Naive thymus-derived CD4-positive, alpha-beta T cell (primary cell): ENCODE data around the gene MRPL2. TPM values are rescaled to one million over a fixed set of nuclear protein-coding genes. Genes with fewer than 3 reads are reported as not detected.

ENCODE experiments used
- ATAC-seq: fragments of 150-1000 bp; cut with Tn5 transposase; 2 replicates; pipeline ENCODE4 v1.10.0; 2021; ENCODE audit warnings: mild to moderate bottlenecking, moderate library complexity
- CTCF ChIA-PET: fragments of 350-600 bp; sonication (Branson Sonifier 250); formaldehyde crosslinking; loops from one replicate; lab custom pipeline; 2021; ENCODE audit warnings: antibody characterized with exemption; lab: Charles Lee
- POLR2A ChIA-PET: fragments of 350-600 bp; sonication (Branson Sonifier 250); formaldehyde crosslinking; loops from one replicate; lab custom pipeline; 2021; ENCODE audit warnings: antibody characterized with exemption, inconsistent platforms; lab: Charles Lee
- DNase-seq, 9 donors: peaks; one replicate each; pipeline versions ENCODE4 v3.0.0 to v3.0.0-alpha.2; 2020 to 2022; ENCODE audit warnings: mixed read lengths in 1 of 9
- H3K27ac ChIP-seq: one replicate; pipeline ENCODE4 v1.7.0; 2013; ENCODE audit warnings: mild to moderate bottlenecking, low read depth, low read length, moderate library complexity
- H3K27me3 ChIP-seq, 2 donors: one replicate each; pipeline ENCODE4 v1.7.0; 2013; ENCODE audit warnings: low read length in 2 of 2, mild to moderate bottlenecking in 2 of 2, moderate library complexity in 2 of 2; ENCODE audit not compliant: control insufficient read depth in 2 of 2, insufficient read depth in 2 of 2
- H3K36me3 ChIP-seq, 3 experiments: 1 replicate in 2 of 3; 2 replicates in 1 of 3; pipeline ENCODE4 v1.7.0; 2013; ENCODE audit warnings: low read length in 3 of 3, mild to moderate bottlenecking in 3 of 3, moderate library complexity in 1 of 3; ENCODE audit not compliant: insufficient read depth in 3 of 3, control insufficient read depth in 2 of 3
- H3K4me1 ChIP-seq, 2 donors: one replicate each; pipeline ENCODE4 v1.7.0; 2013; ENCODE audit warnings: low read length in 2 of 2, mild to moderate bottlenecking in 2 of 2, moderate library complexity in 1 of 2; ENCODE audit not compliant: control insufficient read depth in 2 of 2, insufficient read depth in 2 of 2
- H3K4me3 ChIP-seq: 2 replicates; pipeline ENCODE4 v1.7.0; 2013; ENCODE audit warnings: mild to moderate bottlenecking, low read length
- H3K9me3 ChIP-seq, 3 experiments: 1 replicate in 2 of 3; 2 replicates in 1 of 3; pipeline ENCODE4 v1.7.0; 2013; ENCODE audit warnings: low read length in 3 of 3; ENCODE audit not compliant: control insufficient read depth in 2 of 3
- H3K27ac Mint-ChIP-seq, 9 donors: one replicate each; pipeline ENCODE4 v1.8.0; 2020 to 2022; ENCODE audit warnings: mixed read lengths in 9 of 9, mild to moderate bottlenecking in 8 of 9, moderate library complexity in 5 of 9, inconsistent platforms in 2 of 9
- H3K27me3 Mint-ChIP-seq, 5 donors: one replicate each; pipeline ENCODE4 v1.8.0; 2021 to 2022; ENCODE audit warnings: mixed read lengths in 5 of 5, mild to moderate bottlenecking in 1 of 5
- H3K36me3 Mint-ChIP-seq, 5 donors: one replicate each; pipeline ENCODE4 v1.8.0; 2020 to 2022; ENCODE audit warnings: mixed read lengths in 5 of 5, mild to moderate bottlenecking in 3 of 5, inconsistent platforms in 1 of 5
- H3K4me1 Mint-ChIP-seq, 7 donors: one replicate each; pipeline ENCODE4 v1.8.0; 2020 to 2022; ENCODE audit warnings: mixed read lengths in 7 of 7, mild to moderate bottlenecking in 3 of 7, inconsistent platforms in 1 of 7
- H3K4me3 Mint-ChIP-seq, 10 donors: one replicate each; pipeline ENCODE4 v1.8.0; 2020 to 2022; ENCODE audit warnings: mild to moderate bottlenecking in 10 of 10, mixed read lengths in 10 of 10, moderate library complexity in 6 of 10, inconsistent platforms in 2 of 10
- H3K9me3 Mint-ChIP-seq, 11 donors: one replicate each; pipeline ENCODE4 v1.8.0; 2020 to 2022; ENCODE audit warnings: mixed read lengths in 11 of 11, mild to moderate bottlenecking in 4 of 11, inconsistent platforms in 1 of 11, moderate library complexity in 1 of 11
- intact Hi-C, 2 donors: fragments of 100-400 bp; cut with micrococcal nuclease; formaldehyde crosslinking; loops; one replicate each; pipeline ENCODE4 v1.15.1; 2023
- polyA plus RNA-seq, 2 donors: library from polyadenylated mRNA; unstranded; fragments of 300-500 nt; fragmentation: Illumina TruSeq; gene quantifications; one replicate each; pipeline ENCODE4 v1.2.3, GENCODE V29; 2021
- total RNA-seq, 6 experiments: library from RNA in 5 of 6; stranded (reverse) in 5 of 6; gene quantifications; 1 replicate in 5 of 6; 2 replicates in 1 of 6; pipeline ENCODE4 v1.2.3 and lab custom pipeline; 2021 to 2026

Gene MRPL2
- total and polyA plus RNA-seq, 7 experiments from 2014 or later = 32.0 to 58.6 (median 48.4) TPM

DNA sequence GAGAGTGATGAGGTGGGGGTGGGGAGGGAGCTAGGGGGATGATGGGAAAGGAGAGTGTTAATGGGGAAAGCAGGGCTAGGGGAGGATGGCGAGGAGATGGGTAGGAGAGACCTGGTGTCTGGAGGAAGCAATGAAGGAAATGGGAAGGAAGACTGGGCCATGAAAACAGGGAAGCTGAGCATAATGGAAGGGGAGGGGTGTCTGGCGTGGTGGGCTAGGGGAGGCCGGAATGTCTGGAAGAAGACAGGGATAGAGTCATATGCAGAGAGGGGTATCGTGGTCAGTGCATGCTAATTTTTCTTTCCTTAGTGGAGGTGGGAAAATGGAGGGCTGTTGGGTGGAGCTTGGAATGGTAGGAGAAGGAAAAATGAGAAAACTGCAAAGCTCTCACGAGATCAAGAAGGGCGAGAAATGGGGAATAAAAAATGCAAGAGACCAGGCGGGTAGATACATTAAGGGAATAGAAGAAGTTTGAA, 44.8 kb downstream of the MRPL2 start:
- ATAC-seq = no peak
- H3K27ac ChIP-seq = peak overlapping the region; percentile 84
- POLR2A ChIA-PET = interaction anchor here (0.6 to 4.6 kb wide), 16 partner anchors 8 to 965 kb away, joined by 3 to 70 read pairs (median 5); partner anchors contain the start of genes CNPY3, CUL7, DNPH1 and KLC4
- CTCF ChIA-PET = interaction anchor here (0.6 to 1.5 kb wide), 4 partner anchors 10 to 121 kb away, joined by 3 to 7 read pairs (median 4); no protein-coding TSS in a partner anchor
- H3K36me3 Mint-ChIP-seq = peaks cover 0 to 31% (median 9%) of the 10 kb centered on the region in 5 donors
- peak overlapping the region; percentile 73 for H3K4me3 ChIP-seq
- H3K27me3 ChIP-seq = no peaks in the 10 kb centered on the region
- peaks cover 0 to 3% (median 0%) of the 10 kb centered on the region in 5 donors for H3K27me3 Mint-ChIP-seq
- peaks cover 20 to 31% of the 10 kb centered on the region in 2 donors for H3K4me1 ChIP-seq
- intact Hi-C loops = loop anchor here (1.0 to 5.0 kb wide), 18 partner anchors 8 to 1942 kb away; partner anchors contain the start of genes CUL7 (in 2 of the 2), KLC4 (in 2 of the 2), MRPL2 (in 2 of the 2) and POLR1C (in 2 of the 2)
- H3K9me3 ChIP-seq = no peaks in the 10 kb centered on the region
- peak overlapping the region; percentile 85 to 99 (median 92) for H3K4me3 Mint-ChIP-seq
- H3K9me3 Mint-ChIP-seq = peaks cover 0 to 1% (median 0%) of the 10 kb centered on the region in 11 donors
- H3K36me3 ChIP-seq = peaks cover 3 to 60% (median 8%) of the 10 kb centered on the region in 3 experiments
- peak overlapping the region; percentile 82 to 97 (median 92) for H3K27ac Mint-ChIP-seq
- peaks cover 49 to 82% (median 59%) of the 10 kb centered on the region in 7 donors for H3K4me1 Mint-ChIP-seq
- DNase-seq = no peak

DNA sequence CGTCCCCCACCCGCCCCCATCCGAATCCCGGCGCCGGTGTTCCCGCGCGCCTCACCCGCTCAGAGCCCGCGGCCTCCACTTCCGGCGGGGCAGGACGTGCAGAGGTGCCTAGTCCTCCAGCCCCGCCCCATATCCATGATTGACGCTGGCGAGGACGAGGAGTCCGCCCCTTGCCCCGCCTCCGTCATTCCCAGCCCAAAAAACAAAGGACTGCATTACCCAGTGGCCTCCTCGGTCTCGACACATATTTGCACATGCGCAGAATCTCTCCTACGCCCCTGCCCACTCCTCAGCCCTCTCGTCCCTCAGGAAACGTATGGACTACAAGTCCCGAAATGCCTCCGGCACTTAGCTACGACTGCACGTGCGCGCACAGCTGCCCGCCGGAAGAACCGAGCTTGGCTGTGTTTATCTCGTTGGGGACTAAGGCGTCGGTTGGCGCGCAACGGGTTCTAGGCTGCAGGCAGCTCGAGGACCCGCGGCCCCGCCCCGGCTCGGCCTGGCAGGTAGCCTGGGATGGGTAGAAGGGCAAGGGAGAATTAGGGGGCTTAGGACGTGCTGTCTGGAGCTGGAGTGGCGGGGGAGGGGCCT, 45.3 kb downstream of the MRPL2 start, which contains the start of the genes KLHDC3 and MEA1:
Gene KLHDC3, plus strand, starts transcription at position 407 of the 591 bp plus-strand sequence. CDS start 2,944 bp downstream, outside the sequence.
Gene MEA1, minus strand, starts transcription at position 104 of the 591 bp plus-strand sequence. CDS start 133 bp downstream, outside the sequence.
- Histone ChIP-seq H3K27me3 (no peaks in the 10 kb centered on the region), H3K4me1 (peaks cover 20 to 31% of the 10 kb centered on the region in 2 donors), H3K4me3 (peak within 1 kb of the TSS; percentile 73), H3K36me3 (peaks cover 3 to 61% (median 5%) of the 10 kb centered on the region in 3 experiments), H3K9me3 (no peaks in the 10 kb centered on the region), H3K27ac (peak within 1 kb of the TSS; percentile 84)
- ChIA-PET POLR2A (interaction anchor here (0.6 to 4.6 kb wide), 19 partner anchors 9 to 964 kb away, joined by 3 to 70 read pairs (median 5); partner anchors contain the start of genes CNPY3, CUL7, DNPH1 and KLC4), CTCF (interaction anchor here (0.9 to 1.5 kb wide), 3 partner anchors 9 to 40 kb away, joined by 3 to 7 read pairs (median 5); no protein-coding TSS in a partner anchor)
- H3K36me3 Mint-ChIP-seq = peaks cover 0 to 28% (median 5%) of the 10 kb centered on the region in 5 donors
- H3K27ac Mint-ChIP-seq = peak within 1 kb of the TSS; percentile 82 to 97 (median 92)
- peaks cover 0 to 3% (median 0%) of the 10 kb centered on the region in 5 donors for H3K27me3 Mint-ChIP-seq
- H3K4me1 Mint-ChIP-seq = peaks cover 45 to 78% (median 58%) of the 10 kb centered on the region in 7 donors
- intact Hi-C loops = loop anchor here (1.0 to 5.0 kb wide), 22 partner anchors 8 to 1942 kb away; partner anchors contain the start of genes CNPY3 (in 2 of the 2), CUL7 (in 2 of the 2), KLC4 (in 2 of the 2) and MRPL2 (in 2 of the 2)
- peaks cover 0 to 1% (median 0%) of the 10 kb centered on the region in 11 donors for H3K9me3 Mint-ChIP-seq
- peak; percentile 98 for ATAC-seq
- peak; percentile 83 to 100 (median 99) for DNase-seq
- peak within 1 kb of the TSS; percentile 85 to 99 (median 92) for H3K4me3 Mint-ChIP-seq

DNA sequence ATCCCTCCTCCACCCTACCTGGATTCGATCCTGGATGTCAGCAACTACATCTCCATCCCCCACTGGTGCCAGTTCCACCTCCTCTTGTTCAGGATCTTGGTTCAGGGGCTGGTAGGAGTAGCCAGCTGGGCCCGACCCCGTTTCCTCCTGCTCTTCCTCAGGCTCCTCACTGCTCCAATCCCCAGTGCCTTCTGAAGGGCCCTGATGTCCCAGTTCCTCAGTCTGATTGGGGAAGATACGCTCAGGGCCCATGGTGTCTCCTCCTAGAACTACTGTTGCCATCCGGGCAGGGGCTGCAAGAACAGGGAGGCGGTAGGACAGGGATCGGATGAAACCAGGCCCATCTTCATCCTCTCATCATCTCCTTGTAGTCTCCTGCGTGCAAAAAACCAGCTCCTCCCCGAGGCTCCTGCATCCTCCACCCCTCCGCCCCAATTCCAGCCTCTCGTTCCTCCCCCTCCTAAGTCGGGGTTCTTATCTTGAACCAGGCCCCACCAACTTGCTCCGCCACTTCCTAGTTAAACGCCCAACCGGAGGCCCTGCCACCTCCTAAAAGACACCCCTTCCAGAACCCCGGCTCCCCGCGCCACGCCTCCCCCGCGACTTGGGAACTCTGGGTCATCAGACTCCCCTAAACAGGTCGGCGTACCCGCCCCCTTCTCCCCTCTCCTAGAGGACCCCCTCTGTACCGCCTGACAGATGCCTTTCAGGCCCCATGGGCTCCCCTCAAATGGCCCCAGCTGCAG, 46.0 kb downstream of the MRPL2 start:
- H3K4me3 ChIP-seq = peak overlapping the region; percentile 73
- Mint-ChIP-seq H3K4me1 (peaks cover 45 to 76% (median 58%) of the 10 kb centered on the region in 7 donors), H3K9me3 (peaks cover 0 to 1% (median 0%) of the 10 kb centered on the region in 11 donors), H3K36me3 (peaks cover 0 to 28% (median 5%) of the 10 kb centered on the region in 5 donors), H3K27ac (peak overlapping the region; percentile 82 to 97 (median 92)), H3K27me3 (peaks cover 0 to 3% (median 0%) of the 10 kb centered on the region in 5 donors), H3K4me3 (peak overlapping the region; percentile 85 to 99 (median 92))
- no peaks in the 10 kb centered on the region for H3K27me3 ChIP-seq
- ATAC-seq = no peak
- peak overlapping the region; percentile 82 for H3K27ac ChIP-seq
- ChIA-PET CTCF (interaction anchor here (0.6 to 1.5 kb wide), 7 partner anchors 9 to 473 kb away, joined by 3 to 7 read pairs (median 3); no protein-coding TSS in a partner anchor), POLR2A (interaction anchor here (0.6 to 4.6 kb wide), 18 partner anchors 9 to 267 kb away, joined by 3 to 70 read pairs (median 6); partner anchors contain the start of genes CNPY3, CUL7, DNPH1 and KLC4)
- H3K36me3 ChIP-seq = peaks cover 0 to 61% (median 3%) of the 10 kb centered on the region in 3 experiments
- H3K9me3 ChIP-seq = no peaks in the 10 kb centered on the region
- DNase-seq = no peak
- intact Hi-C loops = loop anchor here (1.0 to 5.0 kb wide), 11 partner anchors 34 to 1941 kb away; partner anchors contain the start of genes PEX6 (in 2 of the 2), CNPY3 (in 1 of the 2), GTPBP2 (in 1 of the 2) and NFYA (in 1 of the 2)
- H3K4me1 ChIP-seq = peaks cover 20 to 31% of the 10 kb centered on the region in 2 donors

DNA sequence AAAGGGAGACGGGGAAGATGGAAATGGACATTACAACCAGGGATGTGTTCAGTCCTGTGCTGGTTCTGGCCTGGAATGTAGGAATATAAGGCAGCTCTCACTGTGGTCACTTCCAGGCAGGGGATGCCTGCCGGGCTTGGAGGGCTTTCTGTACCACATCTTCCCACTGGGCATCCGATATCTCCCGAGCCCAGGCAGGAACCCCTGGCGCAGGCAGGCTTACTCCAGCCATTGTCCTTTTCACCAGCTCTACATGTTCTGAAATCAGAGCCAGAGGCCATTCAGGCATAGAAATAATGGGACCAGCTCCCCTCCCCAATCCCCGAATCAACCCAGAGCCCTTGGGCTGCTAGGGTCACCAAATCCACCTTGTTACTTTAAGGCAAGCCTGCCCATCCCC, 46.9 kb downstream of the MRPL2 start:
- peaks cover 20 to 31% of the 10 kb centered on the region in 2 donors for H3K4me1 ChIP-seq
- Mint-ChIP-seq H3K4me3 (peak overlapping the region; percentile 85 to 99 (median 92)), H3K9me3 (peaks cover 0 to 1% (median 0%) of the 10 kb centered on the region in 11 donors), H3K27me3 (peaks cover 0 to 3% (median 0%) of the 10 kb centered on the region in 5 donors), H3K36me3 (peaks cover 0 to 27% (median 6%) of the 10 kb centered on the region in 5 donors), H3K27ac (peak overlapping the region in 7 of 9 donors; percentile 41 to 97 (median 88)), H3K4me1 (peaks cover 42 to 67% (median 51%) of the 10 kb centered on the region in 7 donors)
- no peak overlapping the region for H3K4me3 ChIP-seq
- DNase-seq = no peak
- H3K36me3 ChIP-seq = peaks cover 0 to 61% (median 8%) of the 10 kb centered on the region in 3 experiments
- H3K27me3 ChIP-seq = no peaks in the 10 kb centered on the region
- ChIA-PET CTCF (interaction anchor here (0.6 kb wide), 2 partner anchors 111 to 130 kb away, joined by 3 read pairs; no protein-coding TSS in a partner anchor), POLR2A (interaction anchor here (0.6 to 4.6 kb wide), 12 partner anchors 9 to 133 kb away, joined by 3 to 70 read pairs (median 3); partner anchors contain the start of genes CNPY3, CUL7, PEX6 and PPP2R5D)
- peak overlapping the region; percentile 82 for H3K27ac ChIP-seq
- ATAC-seq = no peak
- no peaks in the 10 kb centered on the region for H3K9me3 ChIP-seq
- intact Hi-C loops = loop anchor here (5.0 kb wide), 6 partner anchors 240 to 1940 kb away; partner anchors contain the start of genes GTPBP2 (in 1 of the 2), NFYA (in 1 of the 2), OARD1 (in 1 of the 2) and POLH (in 1 of the 2)

DNA sequence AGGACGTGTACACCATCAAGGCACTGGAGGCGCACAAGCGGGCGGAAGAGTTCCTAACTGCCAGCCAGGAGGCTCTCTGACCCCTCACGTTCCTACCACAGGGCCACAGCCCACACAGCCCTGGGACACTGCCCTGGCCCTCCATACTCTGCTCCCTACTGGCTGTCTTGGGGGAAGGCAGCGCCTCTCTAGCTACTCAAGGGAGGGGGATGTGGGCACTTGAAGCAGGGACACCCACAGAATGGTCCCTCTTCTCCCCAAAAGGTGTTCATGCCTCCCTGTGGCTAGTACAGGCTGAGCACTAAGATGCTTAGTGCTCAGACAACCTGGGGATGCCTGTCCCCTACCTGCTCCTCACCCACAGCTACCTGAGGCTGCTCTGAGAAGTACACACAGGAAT, 48.0 kb downstream of the MRPL2 start:
- CTCF ChIA-PET = interaction anchor here (0.6 to 0.7 kb wide), 2 partner anchors 118 to 132 kb away, joined by 3 to 4 read pairs; no protein-coding TSS in a partner anchor
- no peak overlapping the region for H3K27ac ChIP-seq
- ATAC-seq = no peak
- no peaks in the 10 kb centered on the region for H3K9me3 ChIP-seq
- Mint-ChIP-seq H3K4me3 (peak overlapping the region in 5 of 10 donors; percentile 2 to 76 (median 4)), H3K27me3 (peaks cover 0 to 3% (median 0%) of the 10 kb centered on the region in 5 donors), H3K36me3 (peaks cover 0 to 31% (median 8%) of the 10 kb centered on the region in 5 donors), H3K4me1 (peaks cover 37 to 60% (median 45%) of the 10 kb centered on the region in 7 donors), H3K27ac (peak overlapping the region in 4 of 9 donors; percentile 36 to 94 (median 58)), H3K9me3 (peaks cover 0 to 1% (median 0%) of the 10 kb centered on the region in 11 donors)
- no peak overlapping the region for H3K4me3 ChIP-seq
- POLR2A ChIA-PET = interaction anchor here (0.8 to 2.0 kb wide), 9 partner anchors 10 to 82 kb away, joined by 3 to 9 read pairs (median 3); partner anchors contain the start of genes CNPY3, CUL7, KLC4 and MRPL2
- peaks cover 20 to 27% of the 10 kb centered on the region in 2 donors for H3K4me1 ChIP-seq
- no peak for DNase-seq
- no peaks in the 10 kb centered on the region for H3K27me3 ChIP-seq
- H3K36me3 ChIP-seq = peaks cover 0 to 62% (median 10%) of the 10 kb centered on the region in 3 experiments
- intact Hi-C loops = loop anchor here (5.0 kb wide), 6 partner anchors 239 to 1939 kb away; partner anchors contain the start of genes GTPBP2 (in 1 of the 2), NFYA (in 1 of the 2), OARD1 (in 1 of the 2) and POLH (in 1 of the 2)
